Smooth muscle cell (in vitro differentiated cells): Measurements from ENCODE around the gene ACOT13. TPM values are rescaled to one million over a fixed set of nuclear protein-coding genes. Genes with fewer than 3 reads are reported as not detected.
"Not testable (repeated sequence)": the region's sequence is repeated elsewhere in the genome, so short reads cannot be mapped to it uniquely, and the experiment has no call there.

ENCODE experiments used
- DNase-seq: peaks from one replicate; lab custom pipeline; 2025; ENCODE audit not compliant: unreplicated experiment; lab: John Stamatoyannopoulos, UW
- H2AFZ ChIP-seq: fragments of 200-600 bp; sonication (generic); 2 replicates; pipeline ENCODE4 v1.6.0; 2016; ENCODE audit warnings: antibody characterized with exemption, low read depth, mild to moderate bottlenecking
- H3F3A ChIP-seq: fragments of 200-600 bp; sonication (generic); 2 replicates; pipeline ENCODE4 v1.6.0; 2017; ENCODE audit warnings: antibody characterized with exemption, low read depth
- H3K27ac ChIP-seq: fragments of 200-600 bp; sonication (generic); 2 replicates; pipeline ENCODE4 v1.5.1; 2016; ENCODE audit warnings: low read depth, mild to moderate bottlenecking
- H3K27me3 ChIP-seq: fragments of 200-600 bp; sonication (generic); 2 replicates; pipeline ENCODE4 v1.6.1; 2016; ENCODE audit warnings: low read depth, mild to moderate bottlenecking
- H3K36me3 ChIP-seq: fragments of 200-600 bp; sonication (generic); 2 replicates; pipeline ENCODE4 v1.5.1; 2016; ENCODE audit warnings: low read depth
- H3K4me1 ChIP-seq: fragments of 200-600 bp; sonication (generic); 2 replicates; pipeline ENCODE4 v1.5.1; 2016; ENCODE audit warnings: low read depth
- H3K4me2 ChIP-seq: fragments of 200-600 bp; sonication (generic); 2 replicates; pipeline ENCODE4 v1.6.0; 2016; ENCODE audit warnings: mild to moderate bottlenecking
- H3K4me3 ChIP-seq: fragments of 200-600 bp; sonication (generic); 2 replicates; pipeline ENCODE4 v1.5.1; 2016; ENCODE audit warnings: mild to moderate bottlenecking
- H3K79me2 ChIP-seq: fragments of 200-600 bp; sonication (generic); 2 replicates; pipeline ENCODE4 v1.6.0; 2016; ENCODE audit warnings: low read depth, mild to moderate bottlenecking
- H3K9ac ChIP-seq: fragments of 200-600 bp; sonication (generic); 2 replicates; pipeline ENCODE4 v1.6.0; 2016; ENCODE audit warnings: low read depth
- H3K9me3 ChIP-seq: fragments of 200-600 bp; sonication (generic); replicated peaks from 2 replicates; pipeline ENCODE4 v1.5.1; 2016; ENCODE audit warnings: low read depth
- H4K20me1 ChIP-seq: fragments of 200-600 bp; sonication (generic); 2 replicates; pipeline ENCODE4 v1.6.0; 2016; ENCODE audit warnings: low read depth
- WGBS: methylation state at CpG from one replicate; pipeline ENCODE4 v1.1.7; 2016; ENCODE audit warnings: low lambda C conversion rate; 5-methylcytosine and 5-hydroxymethylcytosine counted together
- polyA plus RNA-seq: library from polyadenylated mRNA; unstranded; fragments of >200 nt; fragmentation: Nextera tagmentation; extraction: Ambion mirVana; gene quantifications from 2 replicates; pipeline ENCODE4 v1.2.1, GENCODE V29; 2016
- total RNA-seq: library from RNA; depleted of rRNA; stranded (reverse); fragments of >200 nt; gene quantifications from 2 replicates; pipeline ENCODE4 v1.2.3, GENCODE V29; 2014
- TF ChIP-seq, protein P1 (sequence below): fragments of 200-600 bp; sonication (generic); IDR thresholded peaks from 2 replicates; pipeline ENCODE4 v1.5.1; 2017; ENCODE audit warnings: borderline replicate concordance, mild to moderate bottlenecking, antibody characterized with exemption; ENCODE audit not compliant: insufficient read depth, poor library complexity, severe bottlenecking

The ACOT13 gene
- total and polyA plus RNA-seq, 2 experiments from 2014 or later = 7.3 to 43.7 TPM

GRCh38 chr6:24672620-24673182 lies 5.8 kb downstream of the ACOT13 start:
- Histone ChIP-seq H4K20me1 (no peaks in the 10 kb centered on the region), H3K27ac (no peak overlapping the region), H3K9ac (no peak overlapping the region), H3K27me3 (no peaks in the 10 kb centered on the region), H3K4me1 (peaks cover 1% of the 10 kb centered on the region), H3F3A (no peaks in the 10 kb centered on the region), H3K79me2 (no peaks in the 10 kb centered on the region), H3K36me3 (peaks cover 8% of the 10 kb centered on the region), H3K4me3 (no peak overlapping the region), H2AFZ (no peak overlapping the region), H3K9me3 (peaks cover 16% of the 10 kb centered on the region), H3K4me2 (no peak overlapping the region)
- WGBS = 89% methylated on average over 6 of the region's 6 CpGs
- TF ChIP-seq, protein P1, sequence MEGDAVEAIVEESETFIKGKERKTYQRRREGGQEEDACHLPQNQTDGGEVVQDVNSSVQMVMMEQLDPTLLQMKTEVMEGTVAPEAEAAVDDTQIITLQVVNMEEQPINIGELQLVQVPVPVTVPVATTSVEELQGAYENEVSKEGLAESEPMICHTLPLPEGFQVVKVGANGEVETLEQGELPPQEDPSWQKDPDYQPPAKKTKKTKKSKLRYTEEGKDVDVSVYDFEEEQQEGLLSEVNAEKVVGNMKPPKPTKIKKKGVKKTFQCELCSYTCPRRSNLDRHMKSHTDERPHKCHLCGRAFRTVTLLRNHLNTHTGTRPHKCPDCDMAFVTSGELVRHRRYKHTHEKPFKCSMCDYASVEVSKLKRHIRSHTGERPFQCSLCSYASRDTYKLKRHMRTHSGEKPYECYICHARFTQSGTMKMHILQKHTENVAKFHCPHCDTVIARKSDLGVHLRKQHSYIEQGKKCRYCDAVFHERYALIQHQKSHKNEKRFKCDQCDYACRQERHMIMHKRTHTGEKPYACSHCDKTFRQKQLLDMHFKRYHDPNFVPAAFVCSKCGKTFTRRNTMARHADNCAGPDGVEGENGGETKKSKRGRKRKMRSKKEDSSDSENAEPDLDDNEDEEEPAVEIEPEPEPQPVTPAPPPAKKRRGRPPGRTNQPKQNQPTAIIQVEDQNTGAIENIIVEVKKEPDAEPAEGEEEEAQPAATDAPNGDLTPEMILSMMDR = no peak
- no peak for DNase-seq

GRCh38 chr6:24673625-24674024 lies 6.7 kb downstream of the ACOT13 start:
- Histone ChIP-seq H3K4me1 (no peaks in the 10 kb centered on the region), H4K20me1 (no peaks in the 10 kb centered on the region), H3K9me3 (peaks cover 16% of the 10 kb centered on the region), H3K4me2 (no peak overlapping the region), H3K27ac (no peak overlapping the region), H3K79me2 (no peaks in the 10 kb centered on the region), H2AFZ (no peak overlapping the region), H3K27me3 (no peaks in the 10 kb centered on the region), H3K4me3 (no peak overlapping the region), H3K36me3 (peaks cover 8% of the 10 kb centered on the region), H3F3A (no peaks in the 10 kb centered on the region), H3K9ac (no peak overlapping the region)
- TF ChIP-seq, protein P1 = no peak
- WGBS = 66% methylated on average over 2 of the region's 2 CpGs
- no peak for DNase-seq

DNA sequence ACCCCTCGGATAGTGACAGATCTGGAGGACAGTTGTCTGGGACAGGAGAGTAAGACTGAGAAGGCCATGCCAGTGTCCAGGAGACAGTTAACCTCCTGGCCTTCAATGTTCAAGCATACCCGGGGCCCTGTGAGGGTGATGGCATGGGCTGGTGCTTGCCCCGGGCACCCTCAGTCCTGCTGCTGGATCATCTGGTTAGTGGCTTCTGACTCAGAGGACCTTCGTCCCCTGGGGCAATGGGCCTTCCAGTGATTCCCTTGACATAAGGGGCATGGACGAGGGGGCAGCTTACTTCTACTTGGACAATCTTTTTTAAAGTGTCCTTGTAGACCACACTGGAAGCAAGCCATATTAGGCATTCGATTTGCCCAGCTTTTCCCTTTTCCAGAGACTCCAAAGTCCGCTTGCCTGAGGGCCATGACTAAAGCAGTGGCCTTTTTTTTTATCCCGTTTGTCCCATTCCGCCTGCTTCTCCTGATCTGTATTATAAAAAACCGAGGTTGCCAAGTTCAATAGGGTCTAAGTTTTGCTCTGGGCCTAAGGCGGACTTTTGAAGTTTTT lies 12.0 kb downstream of the ACOT13 start:
- not testable (repeated sequence) for H3K36me3 ChIP-seq, H3K9me3 ChIP-seq, H3K4me1 ChIP-seq, H3K4me3 ChIP-seq, H3K4me2 ChIP-seq, H3K27me3 ChIP-seq, DNase-seq, H3K9ac ChIP-seq, H3F3A ChIP-seq, H3K79me2 ChIP-seq, H3K27ac ChIP-seq, H4K20me1 ChIP-seq, H2AFZ ChIP-seq
- WGBS = 96% methylated on average over 11 of the region's 11 CpGs

DNA sequence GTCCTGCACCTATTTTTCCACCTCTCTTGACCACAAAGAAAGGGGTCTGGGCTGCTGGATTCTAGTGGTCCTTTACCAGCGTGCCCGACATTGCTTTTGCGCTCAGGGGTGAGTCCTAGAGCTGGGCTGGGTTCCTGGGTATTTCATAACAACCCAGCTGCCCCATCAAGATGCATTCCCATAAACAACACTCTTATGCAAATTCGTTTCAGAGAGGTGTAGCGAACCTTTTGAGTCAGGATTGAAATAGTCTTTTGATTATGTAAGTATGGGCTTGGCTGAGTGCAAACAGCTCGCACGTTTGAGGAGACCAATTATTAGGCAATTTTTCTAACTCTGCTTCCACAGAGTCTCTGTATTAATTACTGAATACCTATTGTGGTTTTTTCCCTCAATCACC lies 13.7 kb downstream of the ACOT13 start:
- no peaks in the 10 kb centered on the region for H3K36me3 ChIP-seq
- WGBS = 86% methylated on average over 7 of the region's 7 CpGs
- TF ChIP-seq, protein P1 = no peak

More for the DNA sequence above, 13.7 kb downstream of the ACOT13 start:
- Histone ChIP-seq H4K20me1 (no peaks in the 10 kb centered on the region), H3K4me2 (no peak overlapping the region), H3F3A (no peaks in the 10 kb centered on the region), H3K4me1 (no peaks in the 10 kb centered on the region), H3K79me2 (no peaks in the 10 kb centered on the region), H2AFZ (no peak overlapping the region), H3K9ac (no peak overlapping the region), H3K4me3 (no peak overlapping the region), H3K27me3 (no peaks in the 10 kb centered on the region), H3K9me3 (no peaks in the 10 kb centered on the region), H3K27ac (no peak overlapping the region)
- no peak for DNase-seq
